K562 (cell line): ENCODE measurements around the gene UBASH3B. TPM values are rescaled to one million over a fixed set of nuclear protein-coding genes. Genes with fewer than 3 reads are reported as not detected.

Source experiments
- E2F1 ChIP-seq: sonication (generic); formaldehyde crosslinking; IDR thresholded peaks from 2 replicates; pipeline ENCODE4 v1.8.1; 2023; ENCODE audit warnings: mild to moderate bottlenecking, missing genetic modification reagents, moderate library complexity
- GATAD2A ChIP-seq: fragments of 450-650 bp; IDR thresholded peaks from 2 replicates; pipeline ENCODE4 v1.6.1; 2017
- GTF2B ChIP-seq: IDR thresholded peaks from 2 replicates; pipeline ENCODE4 v1.6.1; 2011; ENCODE audit not compliant: insufficient read length; ENCODE audit errors: extremely low read depth
- NCOR1 ChIP-seq: fragments of 450-650 bp; IDR thresholded peaks from 2 replicates; pipeline ENCODE4 v1.6.1; 2016; ENCODE audit warnings: mild to moderate bottlenecking, moderate library complexity
- ZBTB11 ChIP-seq, 3 experiments: fragments of 200-800 bp in 1 of 3; fragments of 250-450 bp in 1 of 3; fragments of 450-650 bp in 1 of 3; sonication (Bioruptor Pico) in 1 of 3; sonication (Bioruptor generic) in 1 of 3; formaldehyde crosslinking in 1 of 3; IDR thresholded peaks; 2 replicates each; pipeline versions ENCODE4 v1.6.1 to v1.8.0; 2016 to 2022; ENCODE audit warnings: mild to moderate bottlenecking in 2 of 3, missing genetic modification characterization in 2 of 3, missing compliant biosample characterization in 1 of 3, moderate library complexity in 1 of 3
- ZNF830 ChIP-seq: fragments of 250-450 bp; sonication (Bioruptor Pico); IDR thresholded peaks from 2 replicates; pipeline ENCODE4 v1.5.0; 2021; ENCODE audit warnings: mild to moderate bottlenecking
- polyA plus RNA-seq, 8 experiments: library from polyadenylated mRNA; depleted of rRNA in 4 of 8; stranded (reverse) in 5 of 8; unstranded in 3 of 8; fragments of >200 nt; fragmentation: Nextera tagmentation in 2 of 8; fragmentation: Illumina TruSeq in 1 of 8; extraction: Ambion mirVana in 2 of 8; extraction: Trizol in 1 of 8; gene quantifications; 2 replicates each; pipeline versions ENCODE4 v1.2.1 to v1.2.3, GENCODE V29; 2011 to 2014; ENCODE audit warnings: inconsistent platforms in 1 of 8, missing spikeins in 1 of 8
- total RNA-seq, 7 experiments: library from RNA; depleted of rRNA in 6 of 7; stranded (reverse); fragments of >200 nt in 6 of 7; fragmentation: Illumina TruSeq in 2 of 7; extraction: Trizol in 2 of 7; gene quantifications; 2 replicates each; pipeline versions ENCODE4 v1.2.1 to v1.2.3, GENCODE V29; 2011 to 2021; ENCODE audit warnings: low replicate concordance in 1 of 7
- TF ChIP-seq, protein P1 (sequence below): fragments of 450-650 bp; conservative IDR thresholded peaks from 2 replicates; pipeline ENCODE4 v1.6.1; 2016; ENCODE audit warnings: missing genetic modification characterization, low read depth, mild to moderate bottlenecking, missing compliant biosample characterization, moderate library complexity

Gene UBASH3B
- total and polyA plus RNA-seq, 9 of the 15 experiments (the other 6 are each of a cell fraction or from before 2014, with no cell fraction given): 0.01 to 0.31 (median 0.08) TPM; not detected in 2

DNA sequence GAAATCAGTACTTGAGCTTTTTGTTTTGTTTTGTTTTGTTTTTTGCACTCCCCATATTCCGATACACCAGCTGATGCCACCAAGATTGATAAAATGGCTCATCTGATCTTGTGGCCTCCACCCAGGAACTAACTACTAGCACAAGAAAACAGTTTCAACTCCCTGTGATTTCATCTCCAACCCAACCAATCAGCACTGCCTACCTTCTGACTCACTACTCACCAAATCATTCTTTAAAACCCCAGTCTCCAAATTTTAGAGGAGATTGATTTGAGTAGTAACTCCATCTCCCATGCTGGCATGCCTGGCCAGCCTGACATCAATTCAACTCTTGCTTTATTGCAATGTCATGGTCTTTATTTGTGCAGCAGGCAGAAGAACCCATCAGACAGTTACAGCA, 166.7 kb downstream of the UBASH3B start (continued):
- no peak for TF ChIP-seq GTF2B
- no peak for TF ChIP-seq ZBTB11 (CRISPR knock-in tag; IDR thresholded peaks at IDR 0.05)
- TF ChIP-seq E2F1 (CRISPR knock-in tag): no peak
- no peak for TF ChIP-seq NCOR1
- TF ChIP-seq GATAD2A: no peak
- TF ChIP-seq, protein P1, sequence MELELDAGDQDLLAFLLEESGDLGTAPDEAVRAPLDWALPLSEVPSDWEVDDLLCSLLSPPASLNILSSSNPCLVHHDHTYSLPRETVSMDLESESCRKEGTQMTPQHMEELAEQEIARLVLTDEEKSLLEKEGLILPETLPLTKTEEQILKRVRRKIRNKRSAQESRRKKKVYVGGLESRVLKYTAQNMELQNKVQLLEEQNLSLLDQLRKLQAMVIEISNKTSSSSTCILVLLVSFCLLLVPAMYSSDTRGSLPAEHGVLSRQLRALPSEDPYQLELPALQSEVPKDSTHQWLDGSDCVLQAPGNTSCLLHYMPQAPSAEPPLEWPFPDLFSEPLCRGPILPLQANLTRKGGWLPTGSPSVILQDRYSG (tag): no peak
- no peak for TF ChIP-seq ZNF830 (CRISPR knock-in tag)
